GM12865 (cell line): ENCODE data around the gene MOSMO.

Experiments
- DNase-seq: peaks from one replicate; pipeline ENCODE4 v3.0.0; 2010; ENCODE audit warnings: low read depth
- H3K4me3 ChIP-seq: 2 replicates; pipeline ENCODE4 v1.5.1; 2011; ENCODE audit warnings: mild to moderate bottlenecking, low read depth, low read length, control low read depth
- CTCF ChIP-seq: IDR thresholded peaks from 2 replicates; pipeline ENCODE4 v1.5.1; 2011; ENCODE audit warnings: low read length, control low read depth, low read depth, inconsistent platforms; ENCODE audit not compliant: insufficient read depth; ENCODE audit errors: missing control alignments

MOSMO gene

DNA sequence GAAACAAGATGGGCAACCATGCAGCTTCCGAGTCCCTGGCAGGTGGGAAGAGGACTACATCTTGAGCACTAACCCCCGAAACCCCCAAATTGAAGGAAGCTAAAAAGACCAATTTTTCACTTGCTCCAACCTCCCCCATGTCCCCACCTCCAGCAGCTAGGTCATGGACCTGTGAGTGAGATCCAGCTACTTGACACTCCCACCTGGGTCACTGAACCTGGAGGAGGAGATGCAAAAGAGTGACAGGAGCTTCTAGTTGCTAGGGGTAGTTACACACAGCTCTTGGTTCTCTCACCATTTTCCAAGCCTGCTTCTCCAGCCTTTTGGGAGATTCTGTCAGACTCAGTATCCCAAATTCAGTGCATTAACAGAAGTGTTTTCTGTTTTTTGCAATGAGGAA lies 18.2 kb upstream of the MOSMO start:
- no peak for DNase-seq
- no peak overlapping the region for H3K4me3 ChIP-seq
- TF ChIP-seq CTCF, result no peak

- no peak for DNase-seq
- no peak overlapping the region for H3K4me3 ChIP-seq
- no peak for TF ChIP-seq CTCF
Observed at GRCh38 chr16:21990381-21990944, 17.4 kb upstream of the MOSMO start.

- TF ChIP-seq CTCF, result no peak
- no peak for DNase-seq
Observed at GRCh38 chr16:21991621-21992020, 16.3 kb upstream of the MOSMO start.

GRCh38 chr16:21994856-21995465 lies 12.9 kb upstream of the MOSMO start:
- no peak for DNase-seq

More at GRCh38 chr16:21991621-21992020, 16.3 kb upstream of the MOSMO start:
- no peak overlapping the region for H3K4me3 ChIP-seq

GRCh38 chr16:21996923-21997696 lies 10.8 kb upstream of the MOSMO start:
- TF ChIP-seq CTCF, result no peak
- DNase-seq, result no peak
- H3K4me3 ChIP-seq, result no peak overlapping the region

More at GRCh38 chr16:21994856-21995465, 12.9 kb upstream of the MOSMO start:
- no peak for TF ChIP-seq CTCF
- H3K4me3 ChIP-seq, result no peak overlapping the region

DNA sequence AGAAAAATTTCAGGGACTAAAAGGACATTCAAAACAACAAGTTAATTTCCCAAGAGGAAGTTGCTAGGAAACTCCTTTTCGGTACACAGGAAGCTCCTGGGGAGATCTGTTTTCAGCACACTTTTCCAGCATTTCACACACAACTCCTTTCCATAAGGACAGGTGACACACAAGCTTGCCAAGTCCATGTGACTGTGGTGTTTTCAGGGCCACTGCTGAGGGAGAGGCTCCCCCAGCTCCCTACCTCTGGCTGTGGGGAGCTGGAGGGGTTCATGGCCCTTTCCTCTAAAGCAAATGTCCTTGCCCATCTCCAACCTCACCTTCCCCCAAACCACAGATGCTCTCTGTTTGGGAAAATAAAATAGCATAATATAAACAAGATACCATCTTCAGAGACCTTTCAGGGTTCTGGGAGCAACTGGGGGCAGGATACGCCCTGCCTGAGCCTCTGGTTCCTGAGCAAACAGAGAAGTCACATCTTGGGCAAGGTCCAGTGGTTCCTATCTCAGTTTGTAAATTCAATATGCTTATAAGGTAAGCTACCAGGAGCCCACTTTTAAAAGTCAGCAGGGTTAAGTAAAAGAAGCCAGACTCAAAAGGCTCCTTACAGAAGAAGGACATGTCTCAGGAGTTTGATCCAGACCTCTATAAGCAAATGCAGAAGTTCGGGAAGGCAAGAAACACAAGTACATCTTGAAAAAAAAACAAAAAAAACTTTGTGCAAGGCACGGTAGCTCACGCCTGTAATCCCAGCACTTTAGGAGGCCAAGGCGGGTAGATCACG lies 10.0 kb upstream of the MOSMO start:
- no peak overlapping the region for H3K4me3 ChIP-seq
- no peak for TF ChIP-seq CTCF
- no peak for DNase-seq
